ENCODE measurements around the gene LMX1A. TPM values are rescaled to one million over a fixed set of nuclear protein-coding genes. Genes with fewer than 3 reads are reported as not detected.

The LMX1A gene
- total RNA-seq, 1 donor from 2014 or later: 0.11 TPM

DNA sequence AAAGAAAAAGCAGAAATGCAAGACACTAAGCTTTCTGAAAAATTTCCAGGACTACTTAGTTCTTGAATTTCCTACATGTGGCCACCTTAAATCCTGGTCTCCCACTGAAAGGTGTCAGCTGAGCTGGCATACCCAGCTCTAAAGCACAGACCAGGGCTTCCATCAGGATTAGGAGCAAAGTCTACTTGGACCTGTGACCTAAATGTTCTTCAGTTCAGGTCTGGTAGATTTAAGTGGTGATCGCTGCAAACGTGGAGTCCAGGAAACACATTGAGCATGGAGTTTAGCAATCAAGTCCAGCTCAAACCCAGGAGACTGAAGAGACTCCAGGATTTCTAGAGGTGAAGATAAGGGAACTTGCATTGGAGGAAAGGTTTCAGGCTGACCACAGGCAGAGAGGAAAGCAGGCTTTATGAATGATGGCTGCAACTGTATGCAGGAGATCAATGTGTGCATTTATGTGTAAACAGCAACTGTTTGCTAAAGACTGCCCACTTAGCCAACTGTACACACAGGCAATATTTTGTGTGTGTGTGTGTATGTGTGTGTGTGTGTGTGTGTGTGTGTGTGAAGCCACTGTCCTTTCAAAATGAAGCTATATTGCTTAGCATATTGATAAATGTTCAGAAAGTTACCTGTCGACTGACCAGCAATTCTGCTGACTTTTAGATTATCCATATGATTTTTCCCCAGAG is 75.2 kb downstream of the LMX1A start:
- Histone ChIP-seq H3K9me3 (replicated peaks) (no peaks in the 10 kb centered on the region), H3K4me3 (no peak overlapping the region), H3K36me3 (no peaks in the 10 kb centered on the region), H3K27ac (replicated peaks) (no peak overlapping the region), H3K27me3 (ENCODE audit: low read depth) (peaks cover 78% of the 10 kb centered on the region), H3K4me1 (no peaks in the 10 kb centered on the region)
- intact Hi-C loops (cut with micrococcal nuclease): no loop called here
- TF ChIP-seq, protein P1, sequence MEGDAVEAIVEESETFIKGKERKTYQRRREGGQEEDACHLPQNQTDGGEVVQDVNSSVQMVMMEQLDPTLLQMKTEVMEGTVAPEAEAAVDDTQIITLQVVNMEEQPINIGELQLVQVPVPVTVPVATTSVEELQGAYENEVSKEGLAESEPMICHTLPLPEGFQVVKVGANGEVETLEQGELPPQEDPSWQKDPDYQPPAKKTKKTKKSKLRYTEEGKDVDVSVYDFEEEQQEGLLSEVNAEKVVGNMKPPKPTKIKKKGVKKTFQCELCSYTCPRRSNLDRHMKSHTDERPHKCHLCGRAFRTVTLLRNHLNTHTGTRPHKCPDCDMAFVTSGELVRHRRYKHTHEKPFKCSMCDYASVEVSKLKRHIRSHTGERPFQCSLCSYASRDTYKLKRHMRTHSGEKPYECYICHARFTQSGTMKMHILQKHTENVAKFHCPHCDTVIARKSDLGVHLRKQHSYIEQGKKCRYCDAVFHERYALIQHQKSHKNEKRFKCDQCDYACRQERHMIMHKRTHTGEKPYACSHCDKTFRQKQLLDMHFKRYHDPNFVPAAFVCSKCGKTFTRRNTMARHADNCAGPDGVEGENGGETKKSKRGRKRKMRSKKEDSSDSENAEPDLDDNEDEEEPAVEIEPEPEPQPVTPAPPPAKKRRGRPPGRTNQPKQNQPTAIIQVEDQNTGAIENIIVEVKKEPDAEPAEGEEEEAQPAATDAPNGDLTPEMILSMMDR (IDR thresholded peaks at IDR 0.05; ENCODE audit: borderline replicate concordance): no peak
- DNase-seq: no peak

DNA sequence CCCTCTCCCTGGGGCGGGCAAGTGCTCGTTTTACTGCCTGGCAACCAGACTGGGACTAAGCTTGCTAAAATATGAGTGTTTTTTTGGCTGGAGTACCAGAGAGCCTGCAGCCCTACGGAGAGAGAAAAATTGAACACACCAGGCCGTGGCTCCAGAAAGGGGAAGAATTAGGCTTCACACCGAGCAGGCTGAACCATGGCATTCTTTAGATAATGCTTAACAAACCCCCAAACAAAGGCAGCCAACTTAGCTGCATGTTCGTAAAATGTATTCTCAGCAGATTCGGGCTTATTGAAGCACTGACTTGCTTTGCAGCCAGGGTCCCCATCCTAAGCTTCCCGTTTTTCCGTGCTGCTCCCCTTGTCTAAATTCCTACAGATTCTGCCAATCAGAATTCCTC is 76.6 kb downstream of the LMX1A start:
- Histone ChIP-seq H3K27ac (replicated peaks) (no peak overlapping the region), H3K27me3 (ENCODE audit: low read depth) (peaks cover 73% of the 10 kb centered on the region), H3K4me3 (no peak overlapping the region), H3K9me3 (replicated peaks) (no peaks in the 10 kb centered on the region), H3K4me1 (no peaks in the 10 kb centered on the region), H3K36me3 (no peaks in the 10 kb centered on the region)
- no peak for DNase-seq
- TF ChIP-seq, protein P1 (IDR thresholded peaks at IDR 0.05; ENCODE audit: borderline replicate concordance): no peak
- intact Hi-C loops (cut with micrococcal nuclease): no loop called here

DNA sequence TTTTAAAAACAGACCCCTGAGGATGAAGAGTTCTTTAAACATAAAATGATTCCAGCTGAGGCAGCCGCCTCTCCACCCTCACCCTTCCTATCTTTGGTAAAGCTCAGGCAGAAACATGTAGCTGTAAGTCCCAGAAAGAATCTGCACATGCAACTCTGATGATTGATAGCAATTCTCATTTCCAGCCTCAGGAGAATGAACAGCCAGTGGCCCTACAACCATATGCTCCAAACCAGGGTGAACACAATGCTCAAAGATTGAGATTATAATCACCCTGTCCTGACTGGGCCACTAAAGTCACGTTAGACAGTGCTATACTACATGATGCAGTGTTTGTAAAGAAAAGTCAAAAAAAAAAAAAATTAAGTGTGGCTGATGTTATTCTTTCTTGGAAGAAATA is 80.2 kb downstream of the LMX1A start:
- no peak overlapping the region for H3K27ac ChIP-seq (replicated peaks)
- no peaks in the 10 kb centered on the region for H3K4me1 ChIP-seq
- DNase-seq: no peak
- TF ChIP-seq, protein P1 (IDR thresholded peaks at IDR 0.05; ENCODE audit: borderline replicate concordance): no peak
- no peaks in the 10 kb centered on the region for H3K36me3 ChIP-seq
- intact Hi-C loops (cut with micrococcal nuclease): no loop called here
- no peaks in the 10 kb centered on the region for H3K9me3 ChIP-seq (replicated peaks)
- peaks cover 75% of the 10 kb centered on the region for H3K27me3 ChIP-seq (ENCODE audit: low read depth)
- H3K4me3 ChIP-seq: no peak overlapping the region

DNA sequence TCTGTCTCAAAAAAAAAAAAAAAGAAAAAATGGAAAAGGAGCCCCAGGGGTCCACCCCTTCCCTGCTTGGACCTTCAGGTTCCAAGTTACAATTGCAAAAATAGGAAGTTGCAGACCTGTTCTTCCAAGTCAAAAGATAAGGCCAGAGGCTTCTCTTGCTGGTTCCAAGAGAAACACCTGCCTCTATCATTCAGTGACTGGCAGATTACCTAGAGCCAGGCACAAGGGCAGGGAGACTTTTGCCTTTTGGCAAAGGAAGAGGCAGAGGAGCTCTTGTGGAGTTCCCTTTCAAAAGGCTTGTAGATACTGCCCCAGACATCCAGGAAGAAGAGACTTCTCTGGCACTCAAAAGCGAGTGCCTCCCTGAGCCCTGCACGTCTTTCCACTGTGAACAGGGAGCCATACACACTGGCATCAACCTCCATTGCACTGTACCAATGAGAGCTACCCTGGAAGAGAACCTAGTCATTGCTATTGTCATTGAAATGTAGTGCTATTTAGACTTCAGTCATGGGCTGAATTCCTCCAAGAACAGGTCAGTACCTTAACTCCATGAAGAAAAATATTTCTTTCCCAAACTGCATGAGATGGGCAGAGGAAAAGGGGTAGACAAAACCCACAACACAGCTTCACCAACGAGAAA is 91.2 kb downstream of the LMX1A start:
- peaks cover 8% of the 10 kb centered on the region for H3K27me3 ChIP-seq (ENCODE audit: low read depth)
- TF ChIP-seq, protein P1 (IDR thresholded peaks at IDR 0.05; ENCODE audit: borderline replicate concordance): no peak
- no peaks in the 10 kb centered on the region for H3K36me3 ChIP-seq
- intact Hi-C loops (cut with micrococcal nuclease): no loop called here
- no peak overlapping the region for H3K27ac ChIP-seq (replicated peaks)
- DNase-seq: no peak
- no peaks in the 10 kb centered on the region for H3K9me3 ChIP-seq (replicated peaks)
- no peak overlapping the region for H3K4me3 ChIP-seq
- no peaks in the 10 kb centered on the region for H3K4me1 ChIP-seq

DNA sequence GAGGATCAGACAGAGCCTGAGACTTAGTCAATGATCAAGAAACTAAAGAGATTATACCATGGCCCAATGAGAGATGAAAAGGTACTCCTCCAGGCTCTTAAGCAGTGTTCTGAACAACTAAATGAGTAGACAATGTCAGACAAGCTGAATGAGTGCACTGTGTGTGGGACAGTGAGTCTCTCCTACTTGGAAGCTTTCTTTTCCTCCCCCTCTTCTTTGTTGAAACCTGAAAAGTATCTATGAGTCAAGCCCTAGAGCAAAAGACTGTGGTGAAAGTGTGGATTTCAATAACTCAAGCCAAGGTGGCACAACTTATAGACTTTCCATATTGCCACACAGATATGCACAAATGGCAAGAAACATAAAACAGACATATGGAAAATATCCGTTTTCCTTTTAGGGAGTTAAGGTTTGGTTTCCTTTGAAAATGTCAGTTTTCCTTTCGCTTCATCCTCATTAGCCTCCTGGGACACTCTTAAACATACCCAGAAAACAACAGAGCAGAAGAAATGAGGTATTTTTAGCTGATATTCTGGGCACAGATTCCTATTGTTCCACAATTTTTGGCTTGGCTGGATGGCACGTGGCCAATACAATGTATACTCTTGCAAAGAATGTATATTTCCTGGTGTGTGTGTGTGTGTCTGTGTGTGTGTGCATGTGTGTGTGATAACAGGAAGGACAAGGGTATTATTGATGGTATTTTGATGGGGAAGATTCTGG is 96.6 kb downstream of the LMX1A start:
- Histone ChIP-seq H3K4me1 (peaks cover 3% of the 10 kb centered on the region), H3K36me3 (no peaks in the 10 kb centered on the region), H3K27me3 (ENCODE audit: low read depth) (peaks cover 19% of the 10 kb centered on the region), H3K9me3 (replicated peaks) (no peaks in the 10 kb centered on the region), H3K4me3 (no peak overlapping the region), H3K27ac (replicated peaks) (no peak overlapping the region)
- TF ChIP-seq, protein P1 (IDR thresholded peaks at IDR 0.05; ENCODE audit: borderline replicate concordance): no peak
- DNase-seq: no peak
- intact Hi-C loops (cut with micrococcal nuclease): no loop called here
